GM03348 (cell line): ENCODE data around the gene EML1.
A peak's percentile ranks its signal among the peaks of the same experiment; 100 is the strongest.

Source experiments
- DNase-seq: peaks from one replicate; pipeline ENCODE4 v3.0.0; 2012; ENCODE audit warnings: low spot score

Gene EML1

GRCh38 chr14:99871771-99872170, 78.6 kb downstream of the EML1 start:
- no peak for DNase-seq

GRCh38 chr14:99872786-99873440, 79.7 kb downstream of the EML1 start:
- no peak for DNase-seq

- no peak for DNase-seq
Measured at GRCh38 chr14:99873653-99874052, 80.4 kb downstream of the EML1 start.

- DNase-seq = no peak
Measured at GRCh38 chr14:99874306-99874705, 81.1 kb downstream of the EML1 start.

- DNase-seq = no peak
Measured at GRCh38 chr14:99875421-99875820, 82.2 kb downstream of the EML1 start.

- DNase-seq = no peak
Measured at GRCh38 chr14:99875836-99876235, 82.6 kb downstream of the EML1 start.

- no peak for DNase-seq
Measured at GRCh38 chr14:99876406-99876805, 83.2 kb downstream of the EML1 start.

- no peak for DNase-seq
Measured at GRCh38 chr14:99878563-99878962, 85.3 kb downstream of the EML1 start.

- peak; percentile 76 for DNase-seq
Measured at GRCh38 chr14:99879401-99880295, 86.4 kb downstream of the EML1 start.

- peak; percentile 58 for DNase-seq
Measured at GRCh38 chr14:99880651-99881420, 87.6 kb downstream of the EML1 start.

- no peak for DNase-seq
Measured at GRCh38 chr14:99883866-99884650, 90.8 kb downstream of the EML1 start.

- peak; percentile 77 for DNase-seq
Measured at GRCh38 chr14:99884834-99885648, 91.8 kb downstream of the EML1 start.

- DNase-seq = no peak
Measured at GRCh38 chr14:99885649-99885958, 92.4 kb downstream of the EML1 start.

- no peak for DNase-seq
Measured at GRCh38 chr14:99887407-99887806, 94.2 kb downstream of the EML1 start.

- DNase-seq = no peak
Measured at GRCh38 chr14:99888149-99888548, 94.9 kb downstream of the EML1 start.

- DNase-seq = no peak
Measured at GRCh38 chr14:99889268-99889667, 96.1 kb downstream of the EML1 start.

- DNase-seq = no peak
Measured at GRCh38 chr14:99891266-99891665, 98.1 kb downstream of the EML1 start.

- DNase-seq = no peak
Measured at GRCh38 chr14:99891900-99892299, 98.7 kb downstream of the EML1 start.

- no peak for DNase-seq
Measured at GRCh38 chr14:99892406-99892805, 99.2 kb downstream of the EML1 start.

GRCh38 chr14:99896361-99896760, 103.1 kb downstream of the EML1 start:
- no peak for DNase-seq

GRCh38 chr14:99899578-99900178, 106.5 kb downstream of the EML1 start:
- peak; percentile 42 for DNase-seq
